ENCODE data around the gene SCGB1D2.

SCGB1D2 gene

DNA sequence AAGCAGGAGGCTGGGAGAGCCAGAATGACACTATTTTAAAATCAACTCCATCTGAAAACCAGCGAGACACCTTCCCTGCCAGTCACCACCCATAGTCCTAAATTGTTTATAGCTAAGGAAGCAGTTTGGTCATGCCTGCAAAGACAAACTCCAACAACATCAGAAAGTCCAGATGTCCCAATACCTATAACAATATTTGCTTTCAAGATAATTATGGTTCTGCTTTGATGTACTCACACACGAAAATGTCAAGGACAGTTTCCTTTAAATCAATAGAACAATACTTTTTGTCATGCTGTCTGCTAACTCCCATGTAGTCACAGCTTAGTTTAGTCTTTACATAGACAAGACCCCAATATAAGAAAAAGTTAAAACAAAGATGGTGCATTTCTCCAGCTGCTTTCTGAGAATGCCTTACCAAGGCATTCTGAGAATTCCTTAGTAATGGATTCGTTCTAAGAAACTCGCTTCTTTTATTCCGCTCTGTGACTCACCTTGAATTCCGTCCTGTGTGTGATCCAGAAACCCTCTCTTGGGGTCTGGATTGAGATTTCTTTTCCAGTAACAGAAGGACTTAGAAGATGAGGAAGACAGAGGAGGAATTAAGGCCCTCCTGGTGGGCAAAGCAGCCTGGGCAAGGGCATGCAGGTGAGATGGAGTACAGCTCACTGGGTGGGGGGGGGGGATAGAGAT lies 18.4 kb downstream of the SCGB1D2 start:
- Histone ChIP-seq H3K9ac (ENCODE audit: low read length) (no peak overlapping the region), H3K4me1 (ENCODE audit: control insufficient read depth, insufficient read depth, low read length) (no peaks in the 10 kb centered on the region), H3K4me3 (ENCODE audit: low read length) (no peak overlapping the region), H3K27me3 (replicated peaks; ENCODE audit: control insufficient read depth, insufficient read depth, low read length) (peaks cover 5% of the 10 kb centered on the region), H3K9me3 (ENCODE audit: control insufficient read depth, low read length) (no peaks in the 10 kb centered on the region), H3K36me3 (ENCODE audit: control insufficient read depth, insufficient read depth, low read length, severe bottlenecking) (no peaks in the 10 kb centered on the region)
- no peak for DNase-seq (ENCODE audit: low read depth)

DNA sequence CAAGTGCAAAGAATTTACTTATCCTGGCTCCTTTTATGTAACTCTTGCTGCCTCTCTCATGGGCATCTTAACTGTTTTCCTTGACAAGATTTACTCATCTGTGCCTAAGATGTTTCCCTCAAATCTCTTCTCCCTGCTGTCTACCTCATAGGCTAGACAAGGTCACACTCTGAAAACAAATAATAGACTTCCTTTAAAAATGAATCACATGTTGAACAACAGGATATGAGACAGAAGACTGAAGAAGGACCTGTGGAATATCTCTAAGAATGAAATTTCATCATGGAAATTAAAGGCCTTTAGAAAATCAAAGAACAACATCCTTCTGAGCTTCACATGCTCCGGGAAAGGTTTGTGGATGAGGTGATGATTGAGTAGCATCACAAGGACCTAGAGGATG lies 22.0 kb downstream of the SCGB1D2 start:
- Histone ChIP-seq H3K4me1 (ENCODE audit: control insufficient read depth, insufficient read depth, low read length) (no peaks in the 10 kb centered on the region), H3K36me3 (ENCODE audit: control insufficient read depth, insufficient read depth, low read length, severe bottlenecking) (no peaks in the 10 kb centered on the region), H3K4me3 (ENCODE audit: low read length) (no peak overlapping the region), H3K9ac (ENCODE audit: low read length) (no peak overlapping the region), H3K9me3 (ENCODE audit: control insufficient read depth, low read length) (no peaks in the 10 kb centered on the region), H3K27me3 (replicated peaks; ENCODE audit: control insufficient read depth, insufficient read depth, low read length) (peaks cover 8% of the 10 kb centered on the region)
- DNase-seq (ENCODE audit: low read depth) = no peak

DNA sequence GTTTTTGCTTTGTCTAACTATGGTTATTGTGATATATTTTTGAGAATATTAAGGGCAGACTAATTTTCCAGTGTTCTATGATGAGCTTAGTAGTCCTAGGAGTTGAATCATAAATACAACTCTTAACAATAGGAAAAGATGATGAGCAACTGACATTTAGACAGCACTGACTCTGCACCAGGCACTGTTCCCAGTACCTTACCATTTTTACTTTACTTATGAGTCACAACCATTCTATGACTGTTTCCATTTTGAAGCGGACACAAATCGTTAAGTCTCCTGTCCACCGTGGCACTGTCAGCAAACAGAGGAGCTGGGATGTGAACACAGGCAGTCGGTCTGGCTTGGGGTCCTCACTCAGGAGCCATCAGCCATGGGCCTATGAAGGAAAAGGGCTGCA lies 24.5 kb downstream of the SCGB1D2 start:
- Histone ChIP-seq H3K4me1 (ENCODE audit: control insufficient read depth, insufficient read depth, low read length) (no peaks in the 10 kb centered on the region), H3K36me3 (ENCODE audit: control insufficient read depth, insufficient read depth, low read length, severe bottlenecking) (no peaks in the 10 kb centered on the region), H3K4me3 (ENCODE audit: low read length) (no peak overlapping the region), H3K27me3 (replicated peaks; ENCODE audit: control insufficient read depth, insufficient read depth, low read length) (peaks cover 19% of the 10 kb centered on the region), H3K9ac (ENCODE audit: low read length) (no peak overlapping the region), H3K9me3 (ENCODE audit: control insufficient read depth, low read length) (no peaks in the 10 kb centered on the region)
- DNase-seq (ENCODE audit: low read depth) = no peak

DNA sequence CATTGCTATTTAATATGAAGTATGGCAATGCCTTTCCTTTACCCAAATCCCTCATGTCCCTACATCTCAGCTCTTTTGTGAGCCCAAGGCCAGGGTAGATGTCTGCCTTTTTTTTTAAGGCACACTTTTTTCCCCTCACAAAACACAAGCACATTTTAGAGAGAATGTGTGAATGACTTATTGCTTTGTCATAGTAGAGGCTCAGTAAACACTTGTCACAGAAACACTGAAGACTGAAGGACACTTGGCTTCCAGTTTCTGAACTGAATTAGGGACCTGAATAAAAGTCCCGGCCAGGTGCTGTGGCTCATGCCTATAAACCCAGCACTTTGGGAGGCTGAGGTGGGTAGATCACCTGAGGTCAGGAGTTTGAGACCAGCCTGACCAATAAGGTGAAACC lies 25.0 kb downstream of the SCGB1D2 start:
- H3K4me1 ChIP-seq (ENCODE audit: control insufficient read depth, insufficient read depth, low read length) = no peaks in the 10 kb centered on the region
- H3K36me3 ChIP-seq (ENCODE audit: control insufficient read depth, insufficient read depth, low read length, severe bottlenecking) = no peaks in the 10 kb centered on the region
- no peak overlapping the region for H3K9ac ChIP-seq (ENCODE audit: low read length)
- H3K27me3 ChIP-seq (replicated peaks; ENCODE audit: control insufficient read depth, insufficient read depth, low read length) = peaks cover 17% of the 10 kb centered on the region
- H3K9me3 ChIP-seq (ENCODE audit: control insufficient read depth, low read length) = no peaks in the 10 kb centered on the region
- DNase-seq (ENCODE audit: low read depth) = no peak
- H3K4me3 ChIP-seq (ENCODE audit: low read length) = no peak overlapping the region

DNA sequence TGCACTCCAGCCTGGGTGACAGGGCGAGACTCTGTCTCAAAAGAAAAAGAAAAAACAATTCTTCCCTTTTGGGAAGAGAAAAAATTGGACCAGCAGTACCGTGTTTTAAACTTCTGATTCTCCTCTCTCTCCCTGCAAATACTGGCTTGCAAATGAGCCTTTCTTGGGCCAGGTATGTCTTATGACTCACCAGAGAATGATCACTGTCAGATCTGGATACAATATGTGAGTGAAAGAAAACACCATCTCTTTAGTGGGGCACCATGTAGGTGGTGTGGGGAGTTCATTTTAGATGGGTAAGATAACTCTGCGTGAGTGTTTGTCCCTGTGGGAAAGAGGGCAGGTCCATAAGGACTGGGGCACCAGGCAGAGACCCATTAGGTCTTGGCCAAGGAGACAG lies 25.5 kb downstream of the SCGB1D2 start:
- H3K4me3 ChIP-seq (ENCODE audit: low read length) = no peak overlapping the region
- H3K36me3 ChIP-seq (ENCODE audit: control insufficient read depth, insufficient read depth, low read length, severe bottlenecking) = no peaks in the 10 kb centered on the region
- peaks cover 17% of the 10 kb centered on the region for H3K27me3 ChIP-seq (replicated peaks; ENCODE audit: control insufficient read depth, insufficient read depth, low read length)
- H3K4me1 ChIP-seq (ENCODE audit: control insufficient read depth, insufficient read depth, low read length) = no peaks in the 10 kb centered on the region
- no peak overlapping the region for H3K9ac ChIP-seq (ENCODE audit: low read length)
- DNase-seq (ENCODE audit: low read depth) = no peak
- H3K9me3 ChIP-seq (ENCODE audit: control insufficient read depth, low read length) = no peaks in the 10 kb centered on the region

DNA sequence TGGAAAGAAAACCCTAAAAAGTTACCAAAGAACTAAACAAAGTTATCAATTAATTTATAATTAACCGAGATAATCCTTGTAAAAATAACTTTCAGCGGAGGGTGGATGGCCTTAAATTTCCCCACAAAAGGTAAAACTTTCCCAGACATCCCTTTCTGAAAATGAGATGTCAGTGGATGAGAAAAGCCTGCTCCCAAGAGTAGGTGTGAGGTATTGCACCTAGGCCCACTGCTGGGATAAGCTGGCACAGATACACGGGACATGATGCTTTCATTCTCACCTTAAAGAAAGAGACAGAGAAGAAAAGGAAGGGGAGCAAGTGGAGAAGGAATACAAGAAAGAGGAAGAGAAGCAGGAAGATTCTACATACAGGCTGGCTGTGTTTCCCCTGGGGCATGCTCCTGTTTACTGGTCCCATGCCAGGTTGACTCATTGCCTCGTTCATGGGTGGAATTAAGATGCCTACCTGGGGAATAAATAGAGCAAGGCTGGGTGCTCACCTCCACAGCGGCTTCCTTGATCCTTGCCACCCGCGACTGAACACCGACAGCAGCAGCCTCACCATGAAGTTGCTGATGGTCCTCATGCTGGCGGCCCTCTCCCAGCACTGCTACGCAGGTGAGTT lies 27.7 kb downstream of the SCGB1D2 start, which contains the start of gene SCGB2A2:
Gene SCGB2A2 (plus strand): TSS at position 505 of the 625 bp plus-strand sequence. CDS start 59 bp downstream, at position 564.
- DNase-seq (ENCODE audit: low read depth) = no peak
- Histone ChIP-seq H3K9me3 (ENCODE audit: control insufficient read depth, low read length) (no peaks in the 10 kb centered on the region), H3K27me3 (replicated peaks; ENCODE audit: control insufficient read depth, insufficient read depth, low read length) (peaks cover 21% of the 10 kb centered on the region), H3K9ac (ENCODE audit: low read length) (no peak within 1 kb of the TSS), H3K36me3 (ENCODE audit: control insufficient read depth, insufficient read depth, low read length, severe bottlenecking) (no peaks in the 10 kb centered on the region), H3K4me3 (ENCODE audit: low read length) (no peak within 1 kb of the TSS), H3K4me1 (ENCODE audit: control insufficient read depth, insufficient read depth, low read length) (no peaks in the 10 kb centered on the region)

DNA sequence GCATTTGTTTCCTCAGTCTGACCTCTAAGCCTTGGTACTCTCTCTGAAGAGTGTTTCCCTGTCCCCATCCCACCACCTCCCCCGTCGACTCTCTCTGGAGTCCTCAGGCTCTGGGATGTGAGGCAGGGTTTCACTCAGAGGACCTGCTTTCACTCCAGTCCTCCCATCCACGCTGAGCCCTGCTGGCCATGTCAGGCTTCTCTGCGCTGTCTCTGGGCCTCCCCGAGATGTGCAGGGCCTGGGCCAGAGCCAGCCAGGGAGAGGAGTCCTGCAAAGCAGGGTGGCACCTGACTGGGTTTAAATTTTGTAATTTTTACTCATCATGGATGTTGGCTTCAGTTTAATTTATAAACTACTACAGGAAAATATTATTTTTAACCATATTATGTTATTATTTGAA lies 31.2 kb downstream of the SCGB1D2 start:
- Histone ChIP-seq H3K9ac (ENCODE audit: low read length) (no peak overlapping the region), H3K27me3 (replicated peaks; ENCODE audit: control insufficient read depth, insufficient read depth, low read length) (peaks cover 21% of the 10 kb centered on the region), H3K36me3 (ENCODE audit: control insufficient read depth, insufficient read depth, low read length, severe bottlenecking) (no peaks in the 10 kb centered on the region), H3K4me1 (ENCODE audit: control insufficient read depth, insufficient read depth, low read length) (no peaks in the 10 kb centered on the region), H3K4me3 (ENCODE audit: low read length) (no peak overlapping the region), H3K9me3 (ENCODE audit: control insufficient read depth, low read length) (no peaks in the 10 kb centered on the region)
- no peak for DNase-seq (ENCODE audit: low read depth)

DNA sequence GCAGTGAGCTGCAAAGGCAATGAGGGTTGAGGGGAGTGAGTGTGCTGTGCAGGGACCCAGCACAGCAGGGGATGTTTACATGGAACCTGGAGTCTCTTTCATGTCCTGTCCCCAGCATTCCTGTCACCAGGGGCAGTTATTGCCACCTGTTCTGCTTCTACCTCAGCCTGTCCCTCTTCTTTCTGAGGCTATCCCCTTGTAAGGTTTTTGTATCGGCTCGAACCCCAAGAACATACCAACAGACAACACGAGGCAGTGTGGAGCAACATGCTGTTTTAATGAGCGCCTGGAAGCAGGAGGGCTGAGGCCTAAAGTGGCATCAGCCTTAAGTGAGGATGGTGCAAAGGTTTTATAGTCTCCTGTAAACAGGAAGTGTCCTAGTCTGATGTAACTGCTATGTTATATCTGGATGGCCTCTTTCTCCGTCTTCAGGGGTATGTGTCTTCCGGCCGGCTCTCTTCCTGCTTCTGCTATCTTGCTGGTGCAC lies 31.8 kb downstream of the SCGB1D2 start:
- peaks cover 21% of the 10 kb centered on the region for H3K27me3 ChIP-seq (replicated peaks; ENCODE audit: control insufficient read depth, insufficient read depth, low read length)
- no peaks in the 10 kb centered on the region for H3K36me3 ChIP-seq (ENCODE audit: control insufficient read depth, insufficient read depth, low read length, severe bottlenecking)
- no peak overlapping the region for H3K4me3 ChIP-seq (ENCODE audit: low read length)
- H3K9me3 ChIP-seq (ENCODE audit: control insufficient read depth, low read length) = no peaks in the 10 kb centered on the region
- no peaks in the 10 kb centered on the region for H3K4me1 ChIP-seq (ENCODE audit: control insufficient read depth, insufficient read depth, low read length)
- no peak for DNase-seq (ENCODE audit: low read depth)
- H3K9ac ChIP-seq (ENCODE audit: low read length) = no peak overlapping the region

DNA sequence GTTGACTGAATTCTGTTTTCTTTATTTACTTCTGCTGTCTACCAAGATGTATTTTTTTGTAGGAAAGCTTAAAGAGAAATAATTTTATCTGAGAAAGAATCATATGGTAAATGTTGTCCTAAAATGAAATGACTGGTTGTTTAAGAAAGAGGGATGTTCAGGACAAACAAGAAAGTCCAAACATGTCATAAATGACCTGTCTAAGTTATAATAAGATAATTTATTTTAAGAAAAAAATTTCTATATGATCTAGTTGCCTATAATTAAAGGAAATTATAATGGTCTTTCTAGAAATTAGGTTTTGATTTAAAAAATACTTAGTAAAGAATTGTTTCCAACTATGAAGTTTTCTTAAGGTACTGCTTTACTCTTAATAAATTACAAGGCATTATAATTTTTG lies 38.4 kb downstream of the SCGB1D2 start:
- Histone ChIP-seq H3K27me3 (replicated peaks; ENCODE audit: control insufficient read depth, insufficient read depth, low read length) (no peaks in the 10 kb centered on the region), H3K36me3 (ENCODE audit: control insufficient read depth, insufficient read depth, low read length, severe bottlenecking) (no peaks in the 10 kb centered on the region), H3K4me3 (ENCODE audit: low read length) (no peak overlapping the region), H3K9me3 (ENCODE audit: control insufficient read depth, low read length) (peaks cover 10% of the 10 kb centered on the region), H3K4me1 (ENCODE audit: control insufficient read depth, insufficient read depth, low read length) (no peaks in the 10 kb centered on the region), H3K9ac (ENCODE audit: low read length) (no peak overlapping the region)
- no peak for DNase-seq (ENCODE audit: low read depth)
